GM19238 (cell line): ENCODE results near the gene BAIAP2L2.
"Not testable (repeated sequence)": the region's sequence is repeated elsewhere in the genome, so short reads cannot be mapped to it uniquely, and the experiment has no call there.

Experiments
- DNase-seq: peaks from one replicate; pipeline ENCODE4 v3.0.0; 2011; ENCODE audit warnings: low spot score; ENCODE audit not compliant: insufficient read length

The BAIAP2L2 gene

DNA sequence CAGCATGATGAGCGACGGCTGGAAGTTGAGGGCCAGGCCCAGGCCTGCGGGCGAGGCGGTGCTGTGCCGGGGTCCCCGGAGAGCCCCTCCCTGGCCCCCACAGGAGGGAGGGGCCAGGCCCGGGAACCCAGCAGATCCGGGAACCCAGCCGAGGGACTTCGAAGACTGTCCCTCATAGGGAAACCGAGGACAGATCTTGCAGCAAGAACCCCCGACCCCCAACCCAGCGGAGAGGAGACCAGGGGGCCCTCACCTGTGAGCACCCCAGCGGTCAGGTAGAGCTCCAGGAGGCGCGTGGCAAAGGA, 28.9 kb downstream of the BAIAP2L2 start:
- DNase-seq, result no peak

DNA sequence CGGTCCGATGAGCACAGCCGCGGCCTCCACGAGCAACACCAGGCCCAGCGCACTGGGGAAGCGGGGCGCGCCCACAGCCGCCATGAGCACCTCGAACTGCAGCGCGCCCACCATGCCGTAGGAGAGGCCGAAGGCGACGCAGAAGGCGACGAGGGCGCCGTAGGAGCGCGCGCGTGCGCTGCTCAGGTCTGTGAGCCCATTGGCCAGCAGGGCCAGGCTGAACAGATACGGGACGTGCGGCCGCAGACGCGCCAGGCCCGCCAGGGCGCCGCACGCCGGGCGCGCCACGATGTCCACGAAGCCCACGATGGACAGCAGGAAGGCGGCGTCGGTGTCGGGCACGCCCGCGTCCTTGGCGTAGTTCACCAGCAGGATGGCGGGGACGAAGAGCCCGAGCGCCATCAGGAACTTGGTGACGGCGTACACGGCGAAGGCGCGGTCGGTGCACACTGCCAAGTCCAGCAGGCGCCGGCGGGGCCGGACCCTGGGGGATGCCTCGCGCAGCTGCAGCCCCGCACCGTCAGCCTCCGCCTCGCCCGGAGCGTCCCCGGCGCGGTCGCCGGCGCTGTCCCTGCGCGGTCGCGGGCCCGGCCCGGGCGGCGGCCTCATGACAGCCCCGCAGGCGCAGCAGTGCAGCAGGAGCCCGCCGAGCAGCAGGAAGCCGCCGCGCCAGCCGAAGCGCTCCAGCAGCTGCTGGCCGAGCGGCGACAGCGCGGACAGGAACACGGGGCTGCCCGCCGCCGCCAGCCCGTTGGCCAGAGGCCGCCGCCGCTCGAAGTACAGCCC, 29.4 kb downstream of the BAIAP2L2 start:
- DNase-seq, result no peak

DNA sequence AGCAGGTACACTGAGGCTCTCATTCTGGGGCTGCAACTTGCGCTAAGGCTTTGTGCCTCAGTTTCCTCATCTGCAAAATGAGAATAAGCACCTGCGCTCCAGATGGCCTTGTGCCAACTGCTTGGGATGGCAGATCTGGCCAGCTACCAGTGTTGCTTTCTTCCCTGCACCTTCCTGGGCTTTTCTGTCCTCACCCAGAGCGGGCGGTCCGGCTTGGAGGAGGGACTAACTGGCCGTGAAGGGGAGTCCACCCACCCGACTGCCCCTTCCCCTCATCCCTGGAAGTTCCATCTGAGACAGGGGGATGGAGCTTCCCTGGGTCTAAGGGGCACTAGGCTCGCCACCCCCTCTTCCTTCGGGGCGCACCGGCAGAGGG, 30.0 kb downstream of the BAIAP2L2 start:
- no peak for DNase-seq

DNA sequence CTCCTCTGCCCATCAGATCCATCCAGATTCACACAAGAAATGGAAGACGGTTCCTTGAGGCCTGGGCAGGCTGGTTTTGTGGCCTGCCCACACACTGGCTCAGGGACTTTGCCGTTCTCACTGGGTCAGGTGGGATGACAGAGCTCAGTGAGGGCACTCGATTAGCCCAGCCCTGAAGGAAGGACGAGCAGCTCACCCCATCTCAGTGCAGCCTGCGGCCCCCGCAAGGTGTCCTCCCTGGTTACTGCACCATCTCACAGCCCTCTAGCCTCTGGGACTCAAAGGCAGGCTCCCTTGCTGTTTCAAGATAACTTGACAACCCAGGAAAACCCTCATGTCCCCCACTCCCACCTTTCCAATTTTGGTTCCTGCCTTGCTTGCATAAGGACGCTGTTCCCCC, 30.7 kb downstream of the BAIAP2L2 start:
- DNase-seq, result no peak

DNA sequence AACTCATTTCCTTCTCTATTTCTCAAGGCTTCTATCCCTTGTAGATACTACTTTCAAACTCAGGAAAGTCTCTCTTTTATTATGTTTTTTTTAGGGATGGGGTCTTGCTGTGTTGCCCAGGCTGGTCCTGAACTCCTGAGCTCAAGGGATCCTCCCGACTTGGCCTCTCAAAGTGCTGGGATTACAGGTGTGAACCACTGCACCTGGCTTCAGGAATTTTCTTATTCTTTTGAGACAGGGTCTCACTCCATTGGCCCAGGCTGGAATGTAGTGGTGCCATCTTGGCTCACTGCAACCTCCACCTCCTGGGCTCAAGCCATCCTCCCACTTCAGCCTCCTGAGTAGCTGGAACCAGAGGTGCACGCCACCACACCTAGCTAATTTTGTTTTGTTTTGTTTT, 31.3 kb downstream of the BAIAP2L2 start:
- DNase-seq, result not testable (repeated sequence)

DNA sequence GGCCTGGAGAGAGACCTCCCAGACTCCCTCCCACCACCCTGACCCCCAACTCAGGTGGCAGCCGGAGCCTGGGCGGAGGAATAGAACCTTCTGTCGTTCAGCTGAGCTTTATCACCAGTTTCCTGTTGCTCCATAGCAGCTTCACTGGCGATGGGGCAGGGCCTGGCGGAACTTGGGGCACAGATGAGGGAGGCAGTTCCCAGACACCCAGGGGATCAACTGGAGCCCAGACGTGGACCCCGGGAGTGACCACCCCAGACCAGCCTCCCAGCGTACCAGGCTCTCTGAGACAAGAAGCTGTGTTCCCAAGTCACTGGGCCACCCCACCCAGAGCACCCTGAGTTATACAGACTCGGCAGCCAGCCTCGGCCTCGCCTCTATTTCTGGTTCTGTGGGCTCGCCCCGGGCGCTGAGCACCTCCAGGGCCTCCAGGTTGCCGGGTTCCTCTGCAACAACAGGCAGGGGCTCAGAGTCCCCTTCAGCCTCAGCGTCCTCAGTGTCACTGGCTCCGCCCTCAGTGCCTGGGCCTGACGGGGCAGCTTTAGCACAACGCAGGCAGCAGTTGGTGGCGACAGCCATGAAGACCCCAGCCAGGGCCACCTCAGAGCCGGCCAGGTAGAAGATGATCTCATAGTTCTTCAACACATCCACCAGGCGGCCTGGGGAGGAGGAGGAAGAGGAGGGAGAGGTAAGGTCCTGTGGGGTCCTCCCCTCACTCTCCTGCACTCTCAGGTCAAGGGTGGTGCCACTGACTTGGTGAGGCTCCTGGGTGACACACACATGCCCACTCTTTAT, 32.2 kb downstream of the BAIAP2L2 start:
- DNase-seq, result no peak

DNA sequence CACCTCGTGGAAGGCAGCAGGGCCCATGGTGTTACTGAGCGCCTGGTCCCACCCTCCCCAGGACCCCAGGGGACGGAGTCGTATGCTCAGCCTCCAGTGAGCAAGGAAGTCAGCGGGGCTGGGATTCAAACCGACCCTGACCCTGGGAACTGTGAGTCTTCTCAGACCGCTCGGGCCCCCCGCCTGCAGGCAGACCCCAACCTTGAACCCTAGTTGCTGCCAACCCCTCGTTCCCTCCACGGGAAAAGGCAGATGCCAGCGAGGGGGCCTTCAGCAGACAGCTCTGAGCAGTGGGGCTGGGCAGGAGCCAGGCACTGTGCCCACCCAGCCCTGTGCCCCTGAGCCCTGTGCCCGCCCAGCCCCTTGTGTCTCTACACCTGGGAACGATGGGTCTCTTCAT, 32.9 kb downstream of the BAIAP2L2 start:
- DNase-seq, result no peak

DNA sequence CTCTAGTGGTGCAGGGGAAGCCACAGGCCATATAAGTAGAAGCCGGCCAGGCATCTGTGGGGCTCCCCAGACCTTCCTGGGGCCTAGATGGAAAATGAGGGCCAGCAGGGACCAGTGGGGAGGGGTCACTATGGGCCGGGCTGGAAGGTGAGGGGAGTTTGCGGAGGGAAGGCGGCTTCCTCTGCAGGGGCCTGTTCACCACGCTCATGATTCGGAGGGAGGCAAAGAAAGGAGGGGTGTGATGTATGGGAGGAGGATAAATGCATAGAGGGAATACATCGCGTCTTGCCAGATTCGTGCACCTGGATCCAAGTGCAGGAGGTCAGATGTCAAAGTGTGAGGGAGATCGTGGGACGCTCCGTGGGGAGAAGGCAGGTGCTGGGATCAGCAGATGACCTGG, 33.4 kb downstream of the BAIAP2L2 start:
- no peak for DNase-seq

DNA sequence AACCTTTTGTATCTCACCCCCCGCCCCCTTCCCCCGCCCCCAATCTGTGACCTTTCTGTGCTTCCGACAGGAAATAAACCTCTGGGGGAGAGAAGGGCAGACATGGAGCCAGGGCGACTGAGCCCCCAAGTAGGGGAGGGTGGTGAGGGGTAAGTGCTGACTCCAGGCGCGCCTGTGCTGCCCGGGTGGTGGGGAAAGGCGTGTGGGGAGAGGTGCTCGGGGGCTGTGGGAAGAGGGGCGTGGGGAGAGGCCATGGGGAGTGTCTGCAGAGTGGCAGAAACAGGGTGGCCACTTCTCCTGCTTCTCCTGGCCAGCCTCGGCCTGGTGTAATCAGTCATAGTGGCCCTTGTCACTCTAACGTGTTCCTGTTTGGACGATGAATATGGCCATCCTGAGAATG, 34.5 kb downstream of the BAIAP2L2 start:
- no peak for DNase-seq

DNA sequence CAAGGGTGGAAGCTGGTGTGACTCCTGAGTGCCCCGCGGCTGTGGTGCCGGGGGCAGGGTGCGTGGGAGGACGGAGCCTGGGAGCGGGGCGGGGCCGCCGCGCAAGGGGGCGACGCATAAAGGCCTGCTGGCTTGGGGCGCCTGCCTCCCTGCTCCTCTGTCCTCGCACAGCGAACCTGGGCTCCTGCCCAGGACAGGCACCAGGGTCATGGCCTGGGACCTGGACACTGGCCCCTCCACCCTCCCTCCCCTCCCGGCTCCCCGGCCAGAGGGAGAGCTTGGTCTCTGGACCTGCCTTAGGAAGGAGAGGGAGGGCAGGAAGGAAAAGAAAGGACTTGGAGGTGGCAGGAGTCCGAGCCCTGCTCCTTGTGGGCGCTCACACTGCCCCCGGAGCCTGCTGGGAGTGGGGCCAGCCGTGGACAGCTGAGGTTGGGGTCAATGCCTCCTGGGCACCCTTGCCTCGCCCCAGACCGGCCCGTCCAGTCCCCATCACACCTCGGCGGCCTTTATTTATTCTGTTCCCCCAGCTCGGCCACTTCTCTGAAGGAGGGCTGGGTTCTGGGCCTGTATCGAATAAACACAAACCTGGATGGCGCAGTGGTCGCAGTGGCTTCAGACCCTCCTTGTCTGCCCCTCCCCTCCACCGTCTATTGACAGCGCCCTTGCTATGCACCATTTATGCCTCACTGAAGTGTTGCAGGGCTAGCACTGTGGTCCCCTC, 35.2 kb downstream of the BAIAP2L2 start:
- no peak for DNase-seq

DNA sequence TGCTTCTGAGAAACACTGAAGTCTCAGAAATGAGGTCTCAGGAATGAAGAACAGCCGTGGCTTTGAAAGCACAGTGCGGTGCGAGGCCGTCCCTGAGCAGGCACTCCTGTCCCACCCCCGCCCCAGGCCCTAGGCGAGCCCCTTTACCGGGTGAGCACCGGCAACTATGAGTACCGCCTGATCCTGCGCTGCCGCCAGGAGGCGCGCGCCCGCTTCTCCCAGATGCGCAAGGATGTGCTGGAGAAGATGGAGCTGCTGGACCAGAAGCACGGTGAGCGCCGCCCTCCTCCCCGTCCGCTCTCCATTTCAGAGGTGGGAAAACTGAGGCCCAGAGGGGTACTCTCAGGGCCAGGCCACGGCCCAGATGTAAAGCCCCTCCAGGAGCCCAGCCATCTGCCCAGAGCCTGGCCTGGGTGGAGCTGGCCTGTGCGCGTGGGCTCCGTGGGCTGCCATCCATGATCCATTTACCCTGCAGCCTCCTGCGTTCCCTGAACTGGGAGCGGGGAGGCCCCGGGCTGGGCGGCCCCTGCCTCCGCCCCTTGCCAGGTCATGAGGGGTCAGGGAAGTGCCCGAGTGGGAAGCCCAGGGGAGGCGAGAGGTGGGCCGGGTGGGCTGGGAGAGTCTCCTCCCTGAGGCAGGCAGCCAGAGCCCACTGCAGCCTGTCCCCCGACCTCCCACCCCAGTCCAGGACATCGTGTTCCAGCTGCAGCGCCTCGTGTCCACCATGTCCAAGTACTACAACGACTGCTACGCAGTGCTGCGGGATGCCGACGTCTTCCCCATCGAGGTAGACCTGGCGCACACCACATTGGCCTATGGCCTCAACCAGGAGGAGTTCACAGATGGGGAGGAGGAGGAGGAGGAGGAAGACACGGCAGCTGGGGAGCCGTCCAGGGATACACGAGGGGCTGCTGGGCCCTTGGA, 36.0 kb downstream of the BAIAP2L2 start:
- DNase-seq, result no peak

DNA sequence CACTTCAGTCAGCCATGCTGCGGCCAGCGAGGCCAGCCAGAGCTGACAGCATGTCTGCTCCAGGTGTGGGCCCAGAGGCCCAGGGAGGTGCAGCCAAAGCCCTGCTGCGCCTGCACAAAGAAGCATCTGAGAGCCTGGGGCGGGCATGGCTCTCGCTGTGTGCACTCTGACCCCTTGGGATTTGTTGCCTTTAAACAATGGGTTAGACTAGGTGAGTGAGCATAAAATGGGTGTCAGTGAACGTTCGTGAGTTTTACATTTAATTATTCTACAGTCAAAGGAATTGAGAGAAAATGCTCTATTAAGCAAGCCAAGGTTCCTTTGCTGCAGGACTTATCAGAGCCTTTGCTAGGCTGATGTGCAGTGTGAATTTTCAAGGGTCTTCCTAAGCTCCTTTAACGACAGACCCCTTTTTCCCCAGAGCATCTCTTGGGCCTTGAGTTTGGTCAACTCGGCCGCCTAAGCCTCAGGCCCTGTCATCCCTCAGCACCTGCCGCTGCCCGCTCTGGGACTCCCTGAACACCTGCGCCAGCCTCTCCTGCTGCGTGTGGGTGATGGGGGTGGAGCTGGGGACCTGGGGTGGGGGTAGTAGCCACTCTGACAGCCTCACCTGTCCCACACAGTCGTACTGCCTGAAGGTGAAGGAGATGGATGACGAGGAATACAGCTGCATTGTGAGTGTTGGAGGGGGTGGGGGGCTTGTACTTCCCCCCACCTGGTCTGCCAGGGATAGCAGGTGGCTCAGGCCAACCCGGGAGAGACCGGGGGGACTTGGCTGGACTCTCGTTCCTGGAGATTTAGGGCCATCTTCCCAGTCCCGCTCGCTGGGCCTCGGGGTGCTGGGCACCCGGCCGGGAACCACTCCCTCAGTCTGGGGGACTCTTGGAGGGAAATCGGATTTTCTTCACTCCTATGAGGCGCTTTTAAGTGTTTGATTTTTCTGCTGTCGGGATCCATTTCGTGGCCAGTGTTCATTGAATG, 37.0 kb downstream of the BAIAP2L2 start:
- DNase-seq, result no peak

DNA sequence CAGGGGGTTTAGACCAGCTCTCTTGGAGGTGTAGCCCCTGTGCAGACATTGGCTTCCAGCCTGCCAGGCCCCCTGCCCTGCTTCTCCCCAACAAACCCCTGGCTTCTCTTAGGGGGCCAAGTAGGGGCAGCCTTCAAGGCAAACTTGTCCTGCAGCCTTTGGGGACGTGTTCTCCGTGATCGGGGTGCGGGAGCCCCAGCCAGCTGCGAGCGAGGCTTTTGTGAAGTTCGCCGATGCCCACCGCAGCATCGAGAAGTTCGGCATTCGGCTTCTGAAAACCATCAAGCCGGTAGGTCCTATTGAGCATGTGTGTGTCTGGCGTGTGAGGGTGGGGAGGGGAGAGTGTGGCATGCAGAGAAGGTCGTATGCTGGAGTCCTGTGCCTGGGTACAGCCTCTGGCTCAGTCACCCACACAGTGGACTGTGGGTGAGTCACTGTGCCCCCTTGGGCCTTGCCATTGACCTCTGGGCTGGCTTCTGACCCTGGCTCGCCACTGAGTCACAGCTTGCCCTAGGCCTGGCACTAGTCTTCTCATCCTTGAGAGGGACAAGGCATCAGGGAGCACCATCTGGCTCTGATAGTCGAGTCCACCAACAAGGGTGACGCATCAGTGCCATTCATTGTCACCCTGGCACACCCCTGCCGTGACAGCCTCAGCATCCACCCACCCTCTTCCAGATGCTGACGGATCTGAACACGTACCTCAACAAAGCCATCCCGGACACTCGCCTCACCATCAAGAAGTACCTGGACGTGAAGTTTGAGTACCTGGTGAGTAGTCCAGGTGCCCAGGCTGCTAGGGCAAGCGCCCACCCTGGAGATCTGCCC, 37.9 kb downstream of the BAIAP2L2 start:
- DNase-seq, result no peak

DNA sequence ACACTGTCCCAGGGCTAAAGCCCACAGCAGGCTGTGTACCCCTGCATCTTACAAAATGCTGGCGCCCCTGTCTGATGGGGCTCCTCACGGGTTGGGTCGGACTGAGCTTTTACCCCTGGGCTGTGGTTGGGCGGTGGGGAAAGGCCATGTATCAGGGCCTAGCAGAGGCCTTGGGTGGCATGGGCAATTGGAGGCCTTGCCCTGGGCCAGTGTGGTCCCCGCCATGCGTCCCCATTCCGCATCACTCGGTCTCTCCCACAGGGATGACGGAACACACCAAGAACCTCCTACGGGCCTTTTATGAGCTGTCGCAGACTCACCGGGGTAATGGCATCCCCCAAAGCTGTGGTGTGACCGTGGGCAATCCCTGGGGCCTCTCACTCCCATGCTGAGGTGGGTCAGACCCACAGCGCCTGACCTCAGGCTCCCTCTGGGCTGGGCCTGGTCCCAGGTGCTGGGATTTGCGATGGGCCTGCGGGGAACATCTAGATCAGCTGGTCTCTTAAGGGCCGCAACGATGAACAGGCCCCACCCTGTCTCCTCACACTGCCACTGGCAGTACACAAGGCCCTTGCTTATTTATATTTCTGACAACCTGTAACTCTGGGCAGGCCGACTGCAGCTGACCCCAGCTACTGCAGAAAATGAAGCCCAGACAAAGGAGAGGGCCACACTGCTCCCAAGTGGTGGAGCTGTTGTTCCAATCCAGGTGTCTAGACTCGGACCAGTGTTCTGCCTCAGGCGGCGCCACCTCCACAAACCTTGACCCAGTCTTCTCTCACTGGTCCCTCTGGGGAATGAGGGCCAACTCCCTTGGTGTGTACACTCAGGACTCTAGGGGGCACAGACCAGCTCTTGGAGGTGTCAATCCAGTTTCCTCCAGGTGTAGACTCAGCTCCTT, 38.8 kb downstream of the BAIAP2L2 start:
- DNase-seq, result no peak

DNA sequence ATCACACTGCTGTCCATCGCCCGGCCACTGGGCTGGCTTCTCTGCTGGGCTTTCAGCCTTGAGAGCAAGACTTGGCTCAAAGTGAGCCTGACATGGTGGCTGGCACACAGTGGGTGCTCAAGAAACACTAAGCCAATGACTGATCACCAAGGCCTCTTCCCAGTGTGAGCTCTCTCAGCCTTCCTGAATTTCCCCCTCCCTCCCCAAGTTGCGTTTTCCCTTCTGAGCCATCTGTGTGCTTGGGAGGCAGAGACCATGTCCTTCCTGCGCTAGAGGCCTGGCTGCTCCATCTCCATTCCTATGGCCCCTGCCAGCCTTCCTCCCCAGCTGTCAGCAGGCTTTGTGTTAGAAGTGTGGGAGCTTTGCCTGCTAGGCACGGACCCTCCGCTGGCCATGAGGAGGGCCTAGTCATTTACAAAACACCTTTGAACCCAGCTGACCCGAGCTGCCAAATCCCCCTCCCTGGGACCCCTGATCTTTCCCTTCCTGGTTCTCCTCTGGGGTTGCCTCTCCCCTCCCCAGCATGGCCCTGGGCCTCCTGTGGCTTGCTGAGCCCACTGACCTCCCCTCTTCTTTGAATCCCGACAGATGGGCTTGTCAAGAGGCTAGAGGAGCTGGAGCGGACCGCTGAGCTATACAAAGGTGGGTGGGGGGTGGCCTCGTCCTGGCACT, 40.1 kb downstream of the BAIAP2L2 start:
- no peak for DNase-seq

DNA sequence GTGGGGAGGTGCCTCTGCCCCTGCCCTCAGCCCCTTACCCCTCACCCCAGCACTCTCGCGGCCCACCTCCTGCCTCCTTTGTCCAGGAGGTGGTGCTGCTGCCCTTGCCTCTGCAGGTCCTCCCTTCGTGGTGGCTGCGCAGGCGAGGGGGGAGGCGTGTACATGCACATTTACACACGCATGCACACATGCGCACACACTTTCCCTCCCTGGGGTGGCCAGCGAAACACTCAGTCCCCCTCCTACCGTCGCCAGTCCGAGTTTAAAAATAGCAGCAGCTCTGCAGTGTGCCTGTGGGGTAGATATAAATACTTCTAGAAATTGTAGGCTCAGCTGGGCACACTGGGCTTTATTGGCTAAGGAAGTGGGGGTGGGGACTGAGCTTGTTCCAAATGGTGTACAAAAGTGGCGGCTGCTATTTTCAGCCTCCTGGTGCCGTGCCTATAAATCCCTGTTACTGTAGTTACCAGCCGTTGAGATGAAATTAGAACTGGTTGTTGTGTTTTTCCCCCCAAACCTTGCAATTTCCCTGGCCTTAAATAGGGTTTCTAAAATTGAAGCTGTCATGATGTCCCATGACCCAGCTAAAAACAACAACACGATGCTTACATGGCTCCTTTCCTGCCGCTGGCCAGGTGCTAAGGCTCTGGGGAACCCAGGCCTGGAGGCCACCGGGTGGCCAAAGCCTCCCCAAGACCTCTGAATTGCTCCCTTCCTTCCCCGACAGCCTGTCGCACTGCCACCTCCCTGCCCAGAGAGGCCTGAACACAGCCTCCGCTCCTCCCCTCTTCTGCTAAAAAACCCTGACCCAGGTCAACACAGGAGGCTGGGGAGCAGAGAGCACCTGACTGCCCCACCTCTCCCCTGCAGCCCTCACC, 40.9 kb downstream of the BAIAP2L2 start:
- DNase-seq, result no peak
